Measurements from ENCODE around the gene CCDC107.

CCDC107 gene

DNA sequence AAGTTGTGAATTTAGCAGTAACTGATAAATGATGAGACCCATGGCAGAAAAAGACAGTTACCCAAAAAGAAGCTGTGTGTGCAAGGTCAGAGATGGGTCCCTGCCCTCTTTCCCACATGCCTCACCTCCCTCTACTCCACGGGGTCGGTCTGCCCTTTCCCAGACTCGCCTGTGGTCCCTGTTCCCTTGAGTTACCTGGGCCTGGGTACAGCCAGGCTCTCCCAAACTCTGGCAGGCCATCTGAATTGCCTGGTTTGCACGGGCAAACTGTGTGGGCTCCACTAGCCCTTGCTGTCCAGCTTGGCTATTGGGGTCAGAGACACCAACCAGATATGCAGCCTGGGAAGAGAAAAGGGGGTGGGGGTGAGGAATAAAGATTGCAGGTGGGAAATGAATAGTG is 50.1 kb downstream of the CCDC107 start:
- no peak for DNase-seq

DNA sequence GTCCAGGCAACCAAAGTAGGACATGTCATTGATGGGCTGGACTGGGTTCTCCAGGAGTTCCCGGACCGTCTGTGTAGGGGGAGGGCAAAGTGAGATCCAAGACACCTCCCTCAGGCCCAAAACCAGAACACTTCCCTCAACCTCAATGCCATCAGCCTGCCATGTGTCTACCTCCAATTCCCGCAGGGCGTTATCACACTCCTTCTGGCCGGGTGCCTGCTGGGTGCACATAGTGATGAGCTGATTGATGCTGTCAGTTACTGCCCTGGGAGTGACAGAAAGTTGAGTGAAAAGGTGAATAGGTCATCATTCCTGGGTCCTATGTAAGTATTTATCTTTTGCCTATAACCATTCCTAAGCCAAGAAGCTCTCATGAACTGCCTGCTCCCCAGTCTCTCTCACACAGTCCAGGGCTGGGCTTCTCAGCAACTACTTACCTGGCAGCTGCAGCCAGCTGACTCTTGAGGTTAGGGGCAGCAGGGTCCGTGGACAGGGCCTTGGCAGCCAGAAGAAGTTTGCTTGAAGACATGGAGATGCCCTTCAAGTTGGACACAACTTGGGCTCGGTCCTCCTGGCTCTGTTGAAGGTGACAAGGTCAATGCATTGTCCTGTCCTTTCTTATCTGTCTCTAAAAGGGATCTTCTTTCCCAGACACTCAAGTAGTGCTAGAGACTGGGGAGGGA is 52.9 kb downstream of the CCDC107 start:
- DNase-seq: no peak
